SK-N-SH (cell line): Measurements from ENCODE around the gene TNRC6C. TPM values are rescaled to one million over a fixed set of nuclear protein-coding genes. Genes with fewer than 3 reads are reported as not detected.

Experiments
- CTCF ChIA-PET: fragments of 300-600, 350-600 bp; formaldehyde crosslinking; extraction: SDS; loops from one replicate; lab custom pipeline; 2021; lab: Yijun Ruan, JAX
- POLR2A ChIA-PET: fragments of 350-600 bp; sonication (Branson Sonifier 250); formaldehyde crosslinking; extraction: SDS; loops from one replicate; lab custom pipeline; 2020; ENCODE audit warnings: antibody characterized with exemption, inconsistent platforms; lab: Yijun Ruan, JAX
- DNase-seq: peaks from one replicate; pipeline ENCODE4 v3.0.0; 2012
- H2AFZ ChIP-seq: fragments of 200-600 bp; sonication (generic); 2 replicates; pipeline ENCODE4 v1.8.1; 2016; ENCODE audit warnings: antibody characterized with exemption, mild to moderate bottlenecking, low read depth
- H3F3A ChIP-seq: fragments of 200-600 bp; sonication (generic); replicated peaks from 2 replicates; pipeline ENCODE3; 2016; ENCODE audit warnings: antibody characterized with exemption, mild to moderate bottlenecking; ENCODE audit not compliant: insufficient read depth
- H3K27ac ChIP-seq, 2 experiments: fragments of 200-500 bp in 1 of 2; fragments of 200-600 bp in 1 of 2; sonication (Bioruptor generic) in 1 of 2; sonication (generic), shearing (Covaris generic) in 1 of 2; 2 replicates each; pipeline versions ENCODE4 v1.5.1 to v1.6.1; 2014 to 2016; ENCODE audit warnings: low read depth in 2 of 2, inconsistent platforms in 1 of 2, low read length in 1 of 2, mild to moderate bottlenecking in 1 of 2, mixed read lengths in 1 of 2
- H3K27me3 ChIP-seq: fragments of 200-600 bp; sonication (generic), shearing (Covaris generic); 2 replicates; pipeline ENCODE4 v1.6.1; 2016; ENCODE audit warnings: mixed run types; ENCODE audit not compliant: insufficient read depth
- H3K36me3 ChIP-seq, 2 experiments: fragments of 200-500 bp in 1 of 2; fragments of 200-600 bp in 1 of 2; sonication (Bioruptor generic) in 1 of 2; sonication (generic) in 1 of 2; replicated peaks in 1 of 2; 2 replicates each; pipeline versions ENCODE3 to v1.5.1; 2014 to 2016; ENCODE audit warnings: low read length in 1 of 2, mild to moderate bottlenecking in 1 of 2; ENCODE audit not compliant: insufficient read depth in 2 of 2, control insufficient read depth in 1 of 2
- H3K4me1 ChIP-seq, 2 experiments: fragments of 200-500 bp in 1 of 2; fragments of 200-600 bp in 1 of 2; sonication (Bioruptor generic) in 1 of 2; sonication (generic), shearing (Covaris generic) in 1 of 2; 2 replicates each; pipeline versions ENCODE4 v1.5.1 to v1.6.1; 2014 to 2016; ENCODE audit warnings: low read depth in 1 of 2, low read length in 1 of 2, mixed run types in 1 of 2; ENCODE audit not compliant: insufficient read depth in 2 of 2, control insufficient read depth in 1 of 2
- H3K4me2 ChIP-seq: fragments of 200-600 bp; sonication (generic), shearing (Covaris generic); 2 replicates; pipeline ENCODE4 v1.6.1; 2017; ENCODE audit warnings: mixed run types
- H3K4me3 ChIP-seq, 2 experiments: fragments of 200-500 bp in 1 of 2; fragments of 200-600 bp in 1 of 2; sonication (Bioruptor generic) in 1 of 2; sonication (generic), shearing (Covaris generic) in 1 of 2; 2 replicates each; pipeline versions ENCODE4 v1.5.1 to v1.8.1; 2014 to 2016; ENCODE audit warnings: low read depth in 2 of 2, inconsistent platforms in 1 of 2, low read length in 1 of 2, mild to moderate bottlenecking in 1 of 2, mixed read lengths in 1 of 2, moderate library complexity in 1 of 2
- H3K79me2 ChIP-seq: fragments of 200-600 bp; sonication (generic); 2 replicates; pipeline ENCODE4 v1.8.1; 2017; ENCODE audit warnings: mild to moderate bottlenecking; ENCODE audit not compliant: insufficient read depth
- H3K9ac ChIP-seq: fragments of 200-600 bp; sonication (generic); 2 replicates; pipeline ENCODE4 v1.6.1; 2017; ENCODE audit warnings: mixed run types
- H3K9me2 ChIP-seq: fragments of 200-600 bp; sonication (generic); 2 replicates; pipeline ENCODE4 v1.6.1; 2017; ENCODE audit warnings: mixed run types
- H3K9me3 ChIP-seq: fragments of 200-600 bp; sonication (generic); 2 replicates; pipeline ENCODE4 v1.6.1; 2017; ENCODE audit warnings: mixed run types, mild to moderate bottlenecking, moderate library complexity
- H4K20me1 ChIP-seq: fragments of 200-600 bp; sonication (generic); 2 replicates; pipeline ENCODE4 v1.6.1; 2017; ENCODE audit warnings: mild to moderate bottlenecking, mixed run types; ENCODE audit not compliant: insufficient read depth
- EP300 ChIP-seq, 2 experiments: IDR thresholded peaks; 2 replicates each; pipeline versions ENCODE4 v1.4.0 to v1.6.1; 2012; ENCODE audit warnings: borderline replicate concordance in 1 of 2, low read depth in 1 of 2, low read length in 1 of 2
- EZH2phosphoT487 ChIP-seq: fragments of 200-600 bp; sonication (generic); IDR thresholded peaks from 2 replicates; pipeline ENCODE4 v1.6.1; 2017; ENCODE audit warnings: low read depth, mixed run types, mild to moderate bottlenecking, antibody characterized with exemption, moderate library complexity, borderline replicate concordance
- FOXJ3 ChIP-seq: sonication (generic); formaldehyde crosslinking; IDR thresholded peaks from 2 replicates; pipeline ENCODE4 v1.5.1; 2020; ENCODE audit warnings: mild to moderate bottlenecking, missing genetic modification reagents
- GATA2 ChIP-seq: sonication (generic); formaldehyde crosslinking; IDR thresholded peaks from 2 replicates; pipeline ENCODE4 v1.5.0; 2020; ENCODE audit warnings: mild to moderate bottlenecking, missing genetic modification reagents
- JUND ChIP-seq: IDR thresholded peaks from 2 replicates; pipeline ENCODE4 v1.4.0; 2012
- MAX ChIP-seq: IDR thresholded peaks from 2 replicates; pipeline ENCODE4 v1.4.0; 2012; ENCODE audit warnings: low read depth
- MEF2A ChIP-seq: IDR thresholded peaks from 2 replicates; pipeline ENCODE4 v1.4.0; 2012; ENCODE audit warnings: low read depth, borderline replicate concordance
- MXI1 ChIP-seq: IDR thresholded peaks from 2 replicates; pipeline ENCODE4 v1.6.1; 2012; ENCODE audit warnings: mild to moderate bottlenecking, low read depth, low read length, improper control_type of control experiment
- NRF1 ChIP-seq: IDR thresholded peaks from 2 replicates; pipeline ENCODE4 v1.6.1; 2012; ENCODE audit warnings: low read depth, mild to moderate bottlenecking, low read length
- RAD21 ChIP-seq: IDR thresholded peaks from 2 replicates; pipeline ENCODE4 v1.6.1; 2012; ENCODE audit warnings: mild to moderate bottlenecking, low read length
- RCOR1 ChIP-seq: fragments of 150-350 bp; IDR thresholded peaks from 2 replicates; pipeline ENCODE4 v1.6.1; 2017; ENCODE audit warnings: antibody characterized with exemption, low read length
- REST ChIP-seq: IDR thresholded peaks from 2 replicates; pipeline ENCODE4 v1.6.1; 2012; ENCODE audit warnings: mild to moderate bottlenecking, low read depth, low read length, moderate library complexity
- RFX5 ChIP-seq: IDR thresholded peaks from 2 replicates; pipeline ENCODE4 v1.6.1; 2012; ENCODE audit warnings: mild to moderate bottlenecking, improper control_type of control experiment, low read length
- RXRA ChIP-seq: IDR thresholded peaks from 2 replicates; pipeline ENCODE4 v1.4.0; 2012; ENCODE audit warnings: low read depth, mild to moderate bottlenecking, borderline replicate concordance
- SIN3A ChIP-seq: IDR thresholded peaks from 2 replicates; pipeline ENCODE4 v1.6.1; 2012; ENCODE audit warnings: low read depth, mild to moderate bottlenecking, low read length, moderate library complexity, borderline replicate concordance
- SMC3 ChIP-seq: IDR thresholded peaks from 2 replicates; pipeline ENCODE4 v1.6.1; 2012; ENCODE audit warnings: low read depth, low read length, improper control_type of control experiment
- TAF1 ChIP-seq: IDR thresholded peaks from 2 replicates; pipeline ENCODE4 v1.6.1; 2012; ENCODE audit warnings: low read depth, mild to moderate bottlenecking, low read length, moderate library complexity, borderline replicate concordance
- ZBTB33 ChIP-seq: IDR thresholded peaks from 2 replicates; pipeline ENCODE4 v1.4.0; 2012; ENCODE audit warnings: low read depth, borderline replicate concordance
- WGBS: methylation state at CpG from one replicate; pipeline ENCODE4 v1.1.6; 2017; ENCODE audit warnings: low lambda C conversion rate; 5-methylcytosine and 5-hydroxymethylcytosine counted together
- polyA plus RNA-seq, 3 experiments: library from polyadenylated mRNA; depleted of rRNA; stranded (reverse); fragments of >200 nt; gene quantifications; 2 replicates each; pipeline ENCODE4 v1.2.3, GENCODE V29; 2012

TNRC6C gene
- polyA plus RNA-seq, 1 of the 3 experiments (the other 2 are of a cell fraction) = 2.2 TPM

GRCh38 chr17:78103311-78103710 is 144.8 kb downstream of the TNRC6C start:
- H3K36me3 ChIP-seq = peaks cover 45 to 77% of the 10 kb centered on the region in 2 experiments
- H2AFZ ChIP-seq = no peak overlapping the region
- H4K20me1 ChIP-seq = no peaks in the 10 kb centered on the region
- ChIA-PET POLR2A (no interaction called here), CTCF (interaction anchor here (1.4 to 4.8 kb wide), 5 partner anchors 9 to 148 kb away, joined by 4 to 40 read pairs (median 6); no protein-coding TSS in a partner anchor)
- H3K9me2 ChIP-seq = no peaks in the 10 kb centered on the region
- H3K27me3 ChIP-seq = no peaks in the 10 kb centered on the region
- peaks cover 12% of the 10 kb centered on the region for H3F3A ChIP-seq
- no peak for DNase-seq
- no peaks in the 10 kb centered on the region for H3K79me2 ChIP-seq
- 86% methylated on average over 4 of the region's 4 CpGs for WGBS
- no peak overlapping the region for H3K27ac ChIP-seq
- TF ChIP-seq MXI1 (no peak), RCOR1 (no peak), REST (no peak), TAF1 (no peak), RFX5 (no peak), EP300 (IDR thresholded peaks at IDR 0.05; ENCODE audit: borderline replicate concordance in 1 of 2, low read depth in 1 of 2, low read length in 1 of 2) (no peak), ZBTB33 (no peak), SIN3A (no peak), SMC3 (no peak), RXRA (no peak), JUND (no peak), MEF2A (no peak), EZH2phosphoT487 (no peak), FOXJ3 (no peak), GATA2 (CRISPR knock-in tag) (no peak), MAX (no peak), RAD21 (no peak), NRF1 (no peak)
- H3K9ac ChIP-seq = no peak overlapping the region
- no peak overlapping the region for H3K4me3 ChIP-seq
- no peaks in the 10 kb centered on the region for H3K9me3 ChIP-seq
- no peak overlapping the region for H3K4me2 ChIP-seq
- H3K4me1 ChIP-seq = no peaks in the 10 kb centered on the region
